Esophagus squamous epithelium (tissue), 5 donors: ENCODE measurements around the gene CACNA2D2. TPM values are rescaled to one million over a fixed set of nuclear protein-coding genes. Genes with fewer than 3 reads are reported as not detected.

ENCODE experiments used
- DNase-seq: peaks from one replicate; lab custom pipeline; 2025; lab: John Stamatoyannopoulos, UW
- H3K27ac ChIP-seq, 4 donors: fragments of 200-600 bp; sonication (generic); one replicate each; pipeline ENCODE4 v1.5.1; 2016 to 2019; ENCODE audit warnings: mild to moderate bottlenecking in 1 of 4
- H3K27me3 ChIP-seq, 4 donors: fragments of 200-600 bp; sonication (generic); 1 replicate in 3 of 4; 2 replicates in 1 of 4; pipeline versions ENCODE4 v1.5.1 to v1.6.0; 2017 to 2021; ENCODE audit warnings: antibody characterized with exemption in 1 of 4
- H3K36me3 ChIP-seq, 3 donors: fragments of 200-600 bp; sonication (generic); one replicate each; pipeline ENCODE4 v1.5.1; 2016 to 2019
- H3K4me1 ChIP-seq, 3 donors: fragments of 200-600 bp; sonication (generic); one replicate each; pipeline ENCODE4 v1.5.1; 2017 to 2019
- H3K4me3 ChIP-seq, 4 donors: fragments of 200-600 bp; sonication (generic); 1 replicate in 3 of 4; 2 replicates in 1 of 4; pipeline ENCODE4 v1.5.1; 2016 to 2019; ENCODE audit warnings: mild to moderate bottlenecking in 2 of 4, moderate library complexity in 1 of 4
- H3K9me3 ChIP-seq, 3 donors: fragments of 200-600 bp; sonication (generic); one replicate each; pipeline ENCODE4 v1.5.1; 2016 to 2019
- CTCF ChIP-seq, 6 experiments: fragments of 450-650 bp in 4 of 6; fragments of 200-600 bp in 2 of 6; sonication (generic) in 2 of 6; IDR thresholded peaks; one replicate each; pipeline ENCODE4 v1.5.1; 2016 to 2019; ENCODE audit warnings: antibody characterized with exemption in 6 of 6, mild to moderate bottlenecking in 4 of 6, moderate library complexity in 4 of 6
- POLR2A ChIP-seq, 4 donors: fragments of 450-650 bp; IDR thresholded peaks; one replicate each; pipeline ENCODE4 v1.6.1; 2017; ENCODE audit warnings: antibody characterized with exemption in 4 of 4, mild to moderate bottlenecking in 4 of 4, moderate library complexity in 3 of 4
- WGBS, 2 donors: methylation state at CpG; one replicate each; pipeline ENCODE4 v1.1.5; 2018; 5-methylcytosine and 5-hydroxymethylcytosine counted together
- intact Hi-C: fragments of 100-400 bp; cut with DNase I; formaldehyde crosslinking; loops from one replicate; pipeline ENCODE4 v1.15.0; 2022
- total RNA-seq, 4 donors: library from RNA; depleted of rRNA; stranded (reverse); fragments of >200 nt; gene quantifications; one replicate each; pipeline ENCODE4 v1.1.0, GENCODE V29; 2016
- donor health status: DM: yes; HTN: yes; CAD: no.

CACNA2D2 gene
- total RNA-seq, 4 donors from 2014 or later: 0.18 to 0.57 (median 0.35) TPM; not detected in 1

- Histone ChIP-seq H3K27me3 (no peaks in the 10 kb centered on the region), H3K36me3 (peaks cover 24 to 60% (median 26%) of the 10 kb centered on the region in 3 donors), H3K4me3 (no peak overlapping the region), H3K9me3 (no peaks in the 10 kb centered on the region), H3K27ac (no peak overlapping the region), H3K4me1 (peaks cover 38 to 72% (median 43%) of the 10 kb centered on the region in 3 donors)
- DNase-seq: no peak
- WGBS, 2 donors: 93% methylated on average over 3 of the region's 10 CpGs; no CpG with 5 or more reads in 1 of the 2 donors
- TF ChIP-seq POLR2A (IDR thresholded peaks at IDR 0.05) (no peak), CTCF (IDR thresholded peaks at IDR 0.05) (no peak)
- intact Hi-C loops: no loop called here
Measured at GRCh38 chr3:50330330-50330729, 173.1 kb downstream of the CACNA2D2 start.

- WGBS, 2 donors: 1 to 7% methylated on average over 12 to 30 of the region's 55 CpGs
- H3K36me3 ChIP-seq: peaks cover 24 to 60% (median 26%) of the 10 kb centered on the region in 3 donors
Measured at GRCh38 chr3:50327943-50328691, 175.3 kb downstream of the CACNA2D2 start, which contains the start of gene TUSC2. Gene TUSC2 (minus strand): TSS chr3:50328223. CDS start chr3:50328099, 124 bp downstream.

GRCh38 chr3:50327129-50327528, 176.3 kb downstream of the CACNA2D2 start:
- intact Hi-C loops: loop anchor here (10.0 kb wide), 1 partner anchor 52 kb away; the partner anchor contains the start of gene LSMEM2
- H3K27ac ChIP-seq: peak overlapping the region; percentile 85 to 93 (median 90)
- no peak for TF ChIP-seq POLR2A (IDR thresholded peaks at IDR 0.05)
- no peak for TF ChIP-seq CTCF (IDR thresholded peaks at IDR 0.05)
- peaks cover 22 to 50% (median 23%) of the 10 kb centered on the region in 3 donors for H3K36me3 ChIP-seq
- peaks cover 34 to 72% (median 35%) of the 10 kb centered on the region in 3 donors for H3K4me1 ChIP-seq
- 43 to 78% methylated on average over 3 to 4 of the region's 4 CpGs for WGBS, 2 donors
- no peak for DNase-seq
- no peaks in the 10 kb centered on the region for H3K9me3 ChIP-seq
- H3K4me3 ChIP-seq: peak overlapping the region; percentile 83 to 94 (median 86)
- no peaks in the 10 kb centered on the region for H3K27me3 ChIP-seq

More at GRCh38 chr3:50327943-50328691, 175.3 kb downstream of the CACNA2D2 start, which contains the start of gene TUSC2:
- Histone ChIP-seq H3K4me1 (peaks cover 26 to 72% (median 29%) of the 10 kb centered on the region in 3 donors), H3K27ac (peak within 1 kb of the TSS; percentile 85 to 93 (median 90)), H3K27me3 (no peaks in the 10 kb centered on the region), H3K9me3 (no peaks in the 10 kb centered on the region), H3K4me3 (peak within 1 kb of the TSS; percentile 83 to 94 (median 86))
- TF ChIP-seq CTCF (IDR thresholded peaks at IDR 0.05) (peak in 2 of 6 experiments; percentile 11 to 36), POLR2A (IDR thresholded peaks at IDR 0.05) (peak in 3 of 4 donors; percentile 62 to 81 (median 78))
- peak; percentile 78 for DNase-seq
- intact Hi-C loops: loop anchor here (10.0 kb wide), 1 partner anchor 53 kb away; the partner anchor contains the start of gene LSMEM2

GRCh38 chr3:50326182-50326541, 177.3 kb downstream of the CACNA2D2 start:
- no peaks in the 10 kb centered on the region for H3K9me3 ChIP-seq
- DNase-seq: no peak
- TF ChIP-seq POLR2A (IDR thresholded peaks at IDR 0.05) (no peak), CTCF (IDR thresholded peaks at IDR 0.05) (no peak)
- intact Hi-C loops: loop anchor here (10.0 kb wide), 1 partner anchor 51 kb away; the partner anchor contains the start of gene LSMEM2
- peaks cover 13 to 41% (median 16%) of the 10 kb centered on the region in 3 donors for H3K36me3 ChIP-seq
- no peak overlapping the region for H3K4me3 ChIP-seq
- peaks cover 39 to 75% (median 40%) of the 10 kb centered on the region in 3 donors for H3K4me1 ChIP-seq
- WGBS, 2 donors: 83 to 85% methylated on average over 2 to 7 of the region's 8 CpGs
- no peaks in the 10 kb centered on the region for H3K27me3 ChIP-seq
- peak overlapping the region in 3 of 4 donors; percentile 6 to 98 (median 94) for H3K27ac ChIP-seq
